ENCODE measurements around the gene SELENOS.

SELENOS gene

GRCh38 chr15:101286471-101287114 lies 9.3 kb upstream of the SELENOS start:
- TF ChIP-seq CTCF (conservative IDR thresholded peaks at IDR 0.05; ENCODE audit: low read depth, low read length), result no peak
- no peak overlapping the region for H3K4me3 ChIP-seq (ENCODE audit: low read length)
- DNase-seq (ENCODE audit: low read depth), result no peak

DNA sequence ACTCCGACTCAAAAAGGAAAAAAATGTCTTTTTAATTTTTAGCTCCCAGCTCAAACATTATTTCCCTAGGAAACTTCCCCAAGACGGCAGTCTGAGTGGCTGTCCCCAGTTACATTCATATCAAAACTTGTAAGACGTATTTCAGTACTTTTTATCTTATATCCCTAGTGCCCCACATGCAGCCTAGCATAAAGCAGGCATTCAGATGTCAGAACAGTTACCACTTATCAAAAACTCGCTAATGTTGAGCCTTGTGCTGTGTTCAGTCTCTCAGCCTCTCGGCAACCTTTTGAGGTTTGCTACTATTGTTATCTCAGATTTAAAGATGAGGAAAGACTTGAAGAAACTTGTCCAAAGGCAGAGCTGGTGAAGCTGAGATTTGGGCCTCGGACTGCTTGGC lies 6.6 kb upstream of the SELENOS start:
- no peak for DNase-seq (ENCODE audit: low read depth)
- no peak for TF ChIP-seq CTCF (conservative IDR thresholded peaks at IDR 0.05; ENCODE audit: low read depth, low read length)
- H3K4me3 ChIP-seq (ENCODE audit: low read length), result no peak overlapping the region

GRCh38 chr15:101280007-101280406 lies 2.7 kb upstream of the SELENOS start:
- no peak for DNase-seq (ENCODE audit: low read depth)
- no peak overlapping the region for H3K4me3 ChIP-seq (ENCODE audit: low read length)
- TF ChIP-seq CTCF (conservative IDR thresholded peaks at IDR 0.05; ENCODE audit: low read depth, low read length), result no peak

GRCh38 chr15:101277943-101278564 lies 769 bp upstream of the SELENOS start:
- DNase-seq (ENCODE audit: low read depth), result no peak
- TF ChIP-seq CTCF (conservative IDR thresholded peaks at IDR 0.05; ENCODE audit: low read depth, low read length), result no peak
- H3K4me3 ChIP-seq (ENCODE audit: low read length), result peak overlapping the region; percentile 61

GRCh38 chr15:101276501-101277037 lies 716 bp downstream of the SELENOS start:
- DNase-seq (ENCODE audit: low read depth), result no peak
- peak overlapping the region; percentile 95 for H3K4me3 ChIP-seq (ENCODE audit: low read length)
- TF ChIP-seq CTCF (conservative IDR thresholded peaks at IDR 0.05; ENCODE audit: low read depth, low read length), result peak; percentile 57

DNA sequence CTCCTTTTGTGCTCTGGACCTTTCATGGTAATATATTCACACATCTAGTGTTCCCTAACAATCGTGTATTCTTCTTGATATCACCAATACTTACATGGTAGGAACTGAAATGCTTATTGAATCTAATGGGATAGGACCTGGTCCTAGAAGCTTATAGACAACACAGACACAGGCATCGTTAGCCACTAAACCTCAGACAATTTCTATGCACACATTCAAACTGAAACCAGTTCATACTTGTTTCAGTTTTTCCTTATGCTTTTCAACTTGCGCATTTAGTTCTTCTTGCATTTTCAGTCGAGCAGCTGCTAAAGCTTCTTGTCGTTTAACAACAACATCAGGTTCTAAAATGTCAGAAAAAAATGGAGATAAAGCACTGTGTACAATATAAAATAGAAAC lies 2.3 kb downstream of the SELENOS start:
- no peak for TF ChIP-seq CTCF (conservative IDR thresholded peaks at IDR 0.05; ENCODE audit: low read depth, low read length)
- no peak for DNase-seq (ENCODE audit: low read depth)
- H3K4me3 ChIP-seq (ENCODE audit: low read length), result no peak overlapping the region

GRCh38 chr15:101273534-101273933 lies 3.8 kb downstream of the SELENOS start:
- TF ChIP-seq CTCF (conservative IDR thresholded peaks at IDR 0.05; ENCODE audit: low read depth, low read length), result no peak
- no peak overlapping the region for H3K4me3 ChIP-seq (ENCODE audit: low read length)
- DNase-seq (ENCODE audit: low read depth), result no peak

All from retinal pigment epithelial cell (primary cell).